HG02798 (cell line): ENCODE data around the gene LRRC26.

Source experiments
- ATAC-seq: cut with Tn5 transposase; IDR thresholded peaks from one replicate; pipeline ENCODE4 v1.9.1; 2021; ENCODE audit warnings: mild to moderate bottlenecking; ENCODE audit not compliant: unreplicated experiment, poor library complexity

The LRRC26 gene

DNA sequence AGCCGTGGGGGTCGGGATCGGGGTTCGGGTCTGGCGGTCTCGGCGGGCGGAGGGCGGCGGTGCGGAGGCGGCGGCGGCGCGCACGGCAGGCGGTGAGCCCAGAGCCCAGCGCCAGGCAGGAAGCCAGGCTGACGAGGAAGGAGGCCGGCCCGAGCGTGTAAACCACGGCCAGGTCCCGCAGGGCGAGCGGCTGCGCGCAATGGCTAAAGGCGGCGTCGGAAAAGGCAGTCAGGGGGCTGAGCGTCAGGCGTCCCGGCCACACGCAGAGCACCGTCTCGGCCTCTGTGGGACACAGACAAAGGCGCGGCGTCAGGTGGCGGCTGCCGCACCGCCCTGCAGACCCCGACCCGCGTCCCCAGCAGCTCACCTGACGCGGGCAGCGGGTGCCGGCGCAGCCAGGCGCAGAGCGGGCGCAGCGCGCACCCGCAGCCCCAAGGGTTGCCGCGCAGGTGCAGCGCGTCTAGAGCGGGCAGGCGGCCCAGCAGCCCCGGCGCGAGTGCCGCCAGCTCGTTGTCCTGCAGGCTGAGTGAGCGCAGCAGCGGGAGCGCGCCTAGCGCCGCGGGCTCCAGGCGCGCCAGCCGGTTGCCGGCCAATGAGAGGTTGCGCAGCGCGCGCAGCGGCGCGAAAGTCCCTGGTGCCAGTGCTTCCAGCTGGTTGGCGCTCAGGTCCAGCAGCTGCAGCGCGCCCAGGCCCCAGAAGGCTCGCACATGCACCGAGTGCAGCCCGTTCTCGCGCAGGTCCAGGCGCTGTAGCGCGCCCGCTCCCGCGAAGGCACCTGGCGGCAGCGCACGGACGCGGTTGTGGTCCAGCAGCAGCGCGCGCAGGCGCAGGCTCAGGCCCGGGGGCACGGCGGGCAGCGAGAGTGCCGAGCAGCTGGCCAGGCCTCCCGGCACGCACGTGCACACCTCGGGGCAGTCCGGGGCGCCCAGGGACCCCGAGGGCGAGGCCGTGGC lies 671 bp downstream of the LRRC26 start:
- ATAC-seq = no peak

DNA sequence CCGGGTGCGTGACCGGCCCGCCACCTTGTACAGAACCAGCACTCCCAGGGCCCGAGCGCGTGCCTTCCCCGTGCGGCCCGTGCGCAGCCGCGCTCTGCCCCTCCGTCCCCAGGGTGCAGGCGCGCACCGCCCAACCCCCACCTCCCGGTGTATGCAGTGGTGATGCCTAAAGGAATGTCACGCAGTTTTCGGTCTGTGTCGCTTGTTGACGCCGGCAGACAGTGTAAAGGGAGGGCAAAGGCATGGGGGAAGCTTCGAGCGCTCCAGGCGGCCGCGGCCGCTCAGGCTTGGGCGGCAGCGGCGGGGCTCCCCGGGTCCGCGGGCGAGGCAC lies 1.3 kb downstream of the LRRC26 start:
- no peak for ATAC-seq

GRCh38 chr9:137167747-137168572 lies 1.9 kb downstream of the LRRC26 start:
- ATAC-seq = no peak

GRCh38 chr9:137167277-137167746 lies 2.5 kb downstream of the LRRC26 start:
- no peak for ATAC-seq

GRCh38 chr9:137166380-137167229 lies 3.2 kb downstream of the LRRC26 start:
- no peak for ATAC-seq

- no peak for ATAC-seq
Observed at GRCh38 chr9:137165250-137165836, 4.5 kb downstream of the LRRC26 start.

- no peak for ATAC-seq
Observed at GRCh38 chr9:137164370-137165249, 5.2 kb downstream of the LRRC26 start.

GRCh38 chr9:137163805-137164204 lies 6.0 kb downstream of the LRRC26 start:
- ATAC-seq = no peak

DNA sequence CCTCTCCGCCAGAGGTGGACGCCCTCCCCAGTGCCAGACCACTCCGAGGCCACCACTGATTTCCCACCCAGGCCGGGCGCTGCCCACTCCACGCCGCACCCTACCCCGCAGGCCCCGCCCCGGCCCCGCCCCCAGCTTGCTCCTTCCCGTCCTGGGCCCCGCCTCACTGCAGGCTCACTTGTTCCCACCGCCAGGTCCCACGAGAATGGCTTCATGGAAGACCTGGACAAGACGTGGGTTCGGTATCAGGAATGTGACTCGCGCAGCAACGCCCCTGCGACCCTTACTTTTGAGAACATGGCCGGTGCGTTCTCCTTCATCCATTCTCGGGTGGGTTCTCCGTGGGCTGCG lies 6.5 kb downstream of the LRRC26 start:
- no peak for ATAC-seq

- no peak for ATAC-seq
Observed at GRCh38 chr9:137162505-137163364, 7.1 kb downstream of the LRRC26 start.

DNA sequence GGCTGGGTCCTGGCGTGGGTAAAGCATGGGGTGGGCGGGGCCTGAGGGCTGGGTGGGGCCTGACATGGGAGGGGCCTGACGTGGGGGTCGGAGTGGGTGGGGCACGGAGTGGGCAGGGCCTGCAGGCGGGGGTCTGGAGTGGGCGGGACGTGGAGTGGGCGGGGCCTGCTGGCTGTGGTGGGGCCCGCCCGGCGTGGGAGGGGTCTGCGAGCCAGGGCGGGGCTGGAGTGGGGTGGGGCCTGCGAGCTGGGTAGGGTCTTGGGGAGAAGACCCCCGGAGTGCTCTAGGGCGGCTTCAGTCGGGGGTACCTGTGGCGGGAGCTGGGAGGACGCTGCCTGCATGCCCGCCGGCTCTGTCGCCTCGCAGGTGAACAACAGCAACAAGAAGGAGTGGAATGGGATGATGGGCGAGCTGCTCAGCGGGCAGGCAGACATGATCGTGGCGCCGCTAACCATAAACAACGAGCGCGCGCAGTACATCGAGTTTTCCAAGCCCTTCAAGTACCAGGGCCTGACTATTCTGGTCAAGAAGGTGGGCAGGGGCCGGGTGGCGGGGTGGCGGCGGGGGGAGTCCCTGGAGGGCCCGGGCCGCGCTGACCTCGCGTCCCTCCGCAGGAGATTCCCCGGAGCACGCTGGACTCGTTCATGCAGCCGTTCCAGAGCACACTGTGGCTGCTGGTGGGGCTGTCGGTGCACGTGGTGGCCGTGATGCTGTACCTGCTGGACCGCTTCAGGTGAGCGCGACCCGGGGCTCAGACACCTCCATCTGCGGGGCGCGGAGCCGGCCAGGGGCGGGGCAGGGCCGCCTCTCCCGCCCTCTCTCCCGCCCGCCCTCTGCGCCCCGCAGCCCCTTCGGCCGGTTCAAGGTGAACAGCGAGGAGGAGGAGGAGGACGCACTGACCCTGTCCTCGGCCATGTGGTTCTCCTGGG lies 8.0 kb downstream of the LRRC26 start:
- ATAC-seq = no peak

GRCh38 chr9:137160716-137161557 lies 8.9 kb downstream of the LRRC26 start:
- no peak for ATAC-seq

DNA sequence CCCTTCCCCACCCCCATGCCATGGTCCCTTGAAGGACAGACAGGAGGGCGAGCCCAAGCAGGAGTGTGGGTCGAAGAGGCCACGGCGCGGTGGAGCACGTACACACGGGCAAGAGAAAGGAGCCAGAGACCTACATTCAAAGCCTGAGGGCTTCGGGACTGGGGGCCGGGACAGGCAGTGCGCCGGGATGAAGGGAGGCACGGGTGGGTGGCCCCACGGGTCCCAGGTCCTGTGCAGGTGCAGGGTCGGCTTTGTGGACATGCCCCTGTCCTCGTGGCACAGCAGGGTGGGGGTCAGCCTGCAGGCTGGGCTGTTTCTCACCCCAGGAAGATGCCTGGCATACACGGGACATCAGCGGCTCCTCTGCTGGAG lies 9.8 kb downstream of the LRRC26 start:
- no peak for ATAC-seq

DNA sequence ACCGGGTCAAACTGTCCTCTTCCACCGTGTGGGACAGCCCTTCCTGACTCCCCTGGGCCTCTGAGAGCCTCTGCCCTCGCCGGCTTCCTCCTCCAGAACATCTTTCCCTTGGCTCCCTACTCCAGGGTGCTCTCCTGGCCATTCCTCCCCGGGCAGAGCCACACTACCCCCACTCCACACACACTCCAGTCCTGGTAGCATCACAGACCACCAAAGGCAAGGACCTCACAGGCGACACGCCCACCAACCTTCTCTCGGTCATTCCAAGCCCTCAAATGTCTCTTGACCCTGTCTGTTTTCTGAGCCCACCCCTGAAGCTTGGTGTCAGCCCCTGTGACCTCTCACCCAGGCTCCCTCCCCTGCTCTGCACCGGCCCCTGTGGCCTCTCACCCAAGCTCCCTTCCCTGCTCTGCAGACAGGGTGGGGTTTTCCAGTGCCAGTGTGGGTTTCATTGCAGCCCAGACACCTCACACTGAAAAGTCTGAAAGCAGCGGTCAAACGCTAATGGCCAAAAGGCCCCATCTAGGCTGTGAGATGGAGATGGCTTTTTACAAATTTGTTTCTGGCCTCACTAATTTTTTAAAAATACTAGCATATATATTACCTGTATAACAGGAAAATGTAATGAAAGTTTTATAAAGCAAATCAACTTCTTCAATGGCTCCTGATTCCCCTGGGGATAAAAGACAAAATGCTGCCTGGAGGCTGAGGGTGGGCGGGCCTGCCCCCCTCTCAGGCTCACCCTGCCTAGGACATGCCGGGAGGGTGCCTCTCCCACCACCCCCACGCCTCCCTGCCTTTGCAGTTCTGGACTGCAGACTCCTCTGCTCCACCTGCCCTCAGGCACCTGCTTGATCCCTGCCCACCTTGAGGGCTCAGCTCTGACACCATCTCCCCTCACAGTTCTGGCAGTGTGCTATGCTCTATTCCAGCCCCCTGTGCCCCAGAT lies 10.5 kb downstream of the LRRC26 start:
- no peak for ATAC-seq

- ATAC-seq = no peak
Observed at GRCh38 chr9:137158625-137159024, 11.2 kb downstream of the LRRC26 start.
